ENCODE measurements around the gene HOXD11. TPM values are rescaled to one million over a fixed set of nuclear protein-coding genes. Genes with fewer than 3 reads are reported as not detected.

The HOXD11 gene
- total and polyA plus RNA-seq, 9 of the 15 experiments (the other 6 are each of a cell fraction or from before 2014, with no cell fraction given): not detected

DNA sequence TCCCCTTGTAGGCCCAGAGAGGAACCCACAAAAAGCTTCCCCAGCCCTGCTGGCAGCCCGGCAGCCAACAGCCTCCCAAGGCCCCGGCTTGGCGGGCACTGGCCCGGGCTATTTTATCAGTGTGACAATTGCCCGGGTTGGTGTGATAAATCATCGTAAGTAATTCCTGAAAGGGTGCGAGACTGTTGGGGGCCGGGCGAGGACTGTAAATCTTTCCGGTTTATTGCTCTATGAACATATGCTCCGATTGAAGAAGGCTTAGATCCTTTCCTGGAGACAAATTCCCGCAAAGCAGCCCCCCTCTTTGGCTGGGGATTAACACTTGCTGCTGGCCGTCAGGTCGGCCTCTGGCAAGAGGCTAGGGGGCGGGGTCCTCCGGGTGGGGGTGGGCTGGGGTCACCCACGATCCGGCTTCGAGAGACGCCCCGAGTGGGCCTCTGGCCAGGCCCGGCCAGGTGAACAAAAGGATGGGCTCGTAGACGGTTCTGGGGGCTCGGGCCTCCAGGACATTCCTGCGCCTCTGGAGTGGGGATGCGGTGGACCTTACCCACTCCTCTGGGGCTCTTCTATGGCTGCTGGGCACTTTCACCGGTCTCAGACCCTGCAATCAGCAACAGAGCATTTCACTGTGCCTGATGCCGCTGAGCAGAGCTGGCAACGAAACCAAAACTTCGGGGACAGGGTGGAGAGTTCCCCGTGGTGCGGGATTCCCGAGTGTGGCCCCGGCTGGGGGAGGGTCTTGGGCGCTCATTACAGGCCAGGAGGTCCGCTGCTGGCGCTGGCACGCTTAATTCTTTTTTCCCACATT is 52.0 kb downstream of the HOXD11 start:
- H2AFZ ChIP-seq (ENCODE audit: low read depth, low read length): no peak overlapping the region
- BruUV-seq (replicated peaks): no TSS peak
- ChIA-PET CTCF (ENCODE audit: low intra/inter-chr PET ratio) (no interaction called here), POLR2A (no interaction called here)
- H3K9me3 ChIP-seq (replicated peaks; ENCODE audit: control insufficient read depth, insufficient read depth, low read depth, low read length): no peaks in the 10 kb centered on the region
- intact Hi-C loops (cut with micrococcal nuclease): no loop called here
- peaks cover 0 to 18% of the 10 kb centered on the region in 2 experiments; a peak in 2 of 5 replicates for H3K4me1 ChIP-seq (replicated peaks in 1 of 2; ENCODE audit: control insufficient read depth in 2 of 2, insufficient read depth in 2 of 2, low read length in 2 of 2)
- ATAC-seq (no peak), DNase-seq (ENCODE audit: extremely low read depth in 1 of 4, low spot score in 3 of 4) (no peak), FAIRE-seq (no peak)
- peaks cover 8% of the 10 kb centered on the region for H4K20me1 ChIP-seq (replicated peaks; ENCODE audit: control insufficient read depth, insufficient read depth, low read length)
- no peak overlapping the region for H3K9ac ChIP-seq (ENCODE audit: insufficient read depth in 1 of 2, low read depth in 2 of 2, low read length in 2 of 2)
- H3K4me2 ChIP-seq (ENCODE audit: insufficient read depth, low read length): no peak overlapping the region
- H3K36me3 ChIP-seq (ENCODE audit: control insufficient read depth, insufficient read depth, low read length): no peaks in the 10 kb centered on the region
- H3K27me3 ChIP-seq (ENCODE audit: control insufficient read depth in 2 of 2, insufficient read depth in 2 of 2, low read length in 2 of 2): peaks cover 75 to 79% of the 10 kb centered on the region in 2 experiments
- H3K4me3 ChIP-seq: no peak overlapping the region
- H3K79me2 ChIP-seq (ENCODE audit: control insufficient read depth, insufficient read depth, low read length): no peaks in the 10 kb centered on the region
- no peak overlapping the region for H3K27ac ChIP-seq (ENCODE audit: extremely low read depth, low read depth, low read length)
- 2% methylated on average over 34 of the region's 39 CpGs for WGBS (ENCODE audit: insufficient coverage, low coverage, missing lambda C conversion rate)
- in situ Hi-C loops (cut with MboI): no loop called here
- no peaks in the 10 kb centered on the region for H3K9me1 ChIP-seq (ENCODE audit: control insufficient read depth, insufficient read depth, low read length)
- TF ChIP-seq SMARCC2 (IDR thresholded peaks at IDR 0.05; ENCODE audit: low read depth) (no peak), ZNF76 (CRISPR knock-in tag; IDR thresholded peaks at IDR 0.05; ENCODE audit: borderline replicate concordance) (no peak), ZNF274 (IDR thresholded peaks at IDR 0.05; ENCODE audit: borderline replicate concordance, low read depth, low read length) (no peak), C11orf30 (IDR thresholded peaks at IDR 0.05; ENCODE audit: low read depth) (no peak), EWSR1 (IDR thresholded peaks at IDR 0.05; ENCODE audit: borderline replicate concordance, low read depth, partially characterized antibody) (no peak), ATF7 (IDR thresholded peaks at IDR 0.05) (no peak), CBFA2T3 (IDR thresholded peaks at IDR 0.05) (no peak), IRF2 (CRISPR knock-in tag; IDR thresholded peaks at IDR 0.05) (no peak)
- TF ChIP-seq, protein P1, sequence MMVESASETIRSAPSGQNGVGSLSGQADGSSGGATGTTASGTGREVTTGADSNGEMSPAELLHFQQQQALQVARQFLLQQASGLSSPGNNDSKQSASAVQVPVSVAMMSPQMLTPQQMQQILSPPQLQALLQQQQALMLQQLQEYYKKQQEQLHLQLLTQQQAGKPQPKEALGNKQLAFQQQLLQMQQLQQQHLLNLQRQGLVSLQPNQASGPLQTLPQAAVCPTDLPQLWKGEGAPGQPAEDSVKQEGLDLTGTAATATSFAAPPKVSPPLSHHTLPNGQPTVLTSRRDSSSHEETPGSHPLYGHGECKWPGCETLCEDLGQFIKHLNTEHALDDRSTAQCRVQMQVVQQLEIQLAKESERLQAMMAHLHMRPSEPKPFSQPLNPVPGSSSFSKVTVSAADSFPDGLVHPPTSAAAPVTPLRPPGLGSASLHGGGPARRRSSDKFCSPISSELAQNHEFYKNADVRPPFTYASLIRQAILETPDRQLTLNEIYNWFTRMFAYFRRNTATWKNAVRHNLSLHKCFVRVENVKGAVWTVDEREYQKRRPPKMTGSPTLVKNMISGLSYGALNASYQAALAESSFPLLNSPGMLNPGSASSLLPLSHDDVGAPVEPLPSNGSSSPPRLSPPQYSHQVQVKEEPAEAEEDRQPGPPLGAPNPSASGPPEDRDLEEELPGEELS (CRISPR knock-in tag; IDR thresholded peaks at IDR 0.05; ENCODE audit: borderline replicate concordance): no peak
- TF ChIP-seq, protein P2, sequence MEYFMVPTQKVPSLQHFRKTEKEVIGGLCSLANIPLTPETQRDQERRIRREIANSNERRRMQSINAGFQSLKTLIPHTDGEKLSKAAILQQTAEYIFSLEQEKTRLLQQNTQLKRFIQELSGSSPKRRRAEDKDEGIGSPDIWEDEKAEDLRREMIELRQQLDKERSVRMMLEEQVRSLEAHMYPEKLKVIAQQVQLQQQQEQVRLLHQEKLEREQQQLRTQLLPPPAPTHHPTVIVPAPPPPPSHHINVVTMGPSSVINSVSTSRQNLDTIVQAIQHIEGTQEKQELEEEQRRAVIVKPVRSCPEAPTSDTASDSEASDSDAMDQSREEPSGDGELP (CRISPR knock-in tag; IDR thresholded peaks at IDR 0.05; ENCODE audit: borderline replicate concordance): no peak
- TF ChIP-seq, protein P3, sequence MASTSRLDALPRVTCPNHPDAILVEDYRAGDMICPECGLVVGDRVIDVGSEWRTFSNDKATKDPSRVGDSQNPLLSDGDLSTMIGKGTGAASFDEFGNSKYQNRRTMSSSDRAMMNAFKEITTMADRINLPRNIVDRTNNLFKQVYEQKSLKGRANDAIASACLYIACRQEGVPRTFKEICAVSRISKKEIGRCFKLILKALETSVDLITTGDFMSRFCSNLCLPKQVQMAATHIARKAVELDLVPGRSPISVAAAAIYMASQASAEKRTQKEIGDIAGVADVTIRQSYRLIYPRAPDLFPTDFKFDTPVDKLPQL (IDR thresholded peaks at IDR 0.05; ENCODE audit: extremely low read depth, insufficient read length): no peak
- TF ChIP-seq, protein P4, sequence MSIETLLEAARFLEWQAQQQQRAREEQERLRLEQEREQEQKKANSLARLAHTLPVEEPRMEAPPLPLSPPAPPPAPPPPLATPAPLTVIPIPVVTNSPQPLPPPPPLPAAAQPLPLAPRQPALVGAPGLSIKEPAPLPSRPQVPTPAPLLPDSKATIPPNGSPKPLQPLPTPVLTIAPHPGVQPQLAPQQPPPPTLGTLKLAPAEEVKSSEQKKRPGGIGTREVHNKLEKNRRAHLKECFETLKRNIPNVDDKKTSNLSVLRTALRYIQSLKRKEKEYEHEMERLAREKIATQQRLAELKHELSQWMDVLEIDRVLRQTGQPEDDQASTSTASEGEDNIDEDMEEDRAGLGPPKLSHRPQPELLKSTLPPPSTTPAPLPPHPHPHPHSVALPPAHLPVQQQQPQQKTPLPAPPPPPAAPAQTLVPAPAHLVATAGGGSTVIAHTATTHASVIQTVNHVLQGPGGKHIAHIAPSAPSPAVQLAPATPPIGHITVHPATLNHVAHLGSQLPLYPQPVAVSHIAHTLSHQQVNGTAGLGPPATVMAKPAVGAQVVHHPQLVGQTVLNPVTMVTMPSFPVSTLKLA (conservative IDR thresholded peaks at IDR 0.05): no peak
- TF ChIP-seq, protein P5, sequence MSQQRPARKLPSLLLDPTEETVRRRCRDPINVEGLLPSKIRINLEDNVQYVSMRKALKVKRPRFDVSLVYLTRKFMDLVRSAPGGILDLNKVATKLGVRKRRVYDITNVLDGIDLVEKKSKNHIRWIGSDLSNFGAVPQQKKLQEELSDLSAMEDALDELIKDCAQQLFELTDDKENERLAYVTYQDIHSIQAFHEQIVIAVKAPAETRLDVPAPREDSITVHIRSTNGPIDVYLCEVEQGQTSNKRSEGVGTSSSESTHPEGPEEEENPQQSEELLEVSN (IDR thresholded peaks at IDR 0.05; ENCODE audit: borderline replicate concordance in 1 of 2, extremely low read depth in 1 of 2, insufficient read depth in 1 of 2, insufficient read length in 1 of 2, low read depth in 1 of 2, low read length in 1 of 2, poor library complexity in 1 of 2, severe bottlenecking in 1 of 2): no peak

Measured in K562 (cell line).